ENCODE measurements around the gene PHKG2.
A peak's percentile ranks its signal among the peaks of the same experiment; 100 is the strongest.

PHKG2 gene

DNA sequence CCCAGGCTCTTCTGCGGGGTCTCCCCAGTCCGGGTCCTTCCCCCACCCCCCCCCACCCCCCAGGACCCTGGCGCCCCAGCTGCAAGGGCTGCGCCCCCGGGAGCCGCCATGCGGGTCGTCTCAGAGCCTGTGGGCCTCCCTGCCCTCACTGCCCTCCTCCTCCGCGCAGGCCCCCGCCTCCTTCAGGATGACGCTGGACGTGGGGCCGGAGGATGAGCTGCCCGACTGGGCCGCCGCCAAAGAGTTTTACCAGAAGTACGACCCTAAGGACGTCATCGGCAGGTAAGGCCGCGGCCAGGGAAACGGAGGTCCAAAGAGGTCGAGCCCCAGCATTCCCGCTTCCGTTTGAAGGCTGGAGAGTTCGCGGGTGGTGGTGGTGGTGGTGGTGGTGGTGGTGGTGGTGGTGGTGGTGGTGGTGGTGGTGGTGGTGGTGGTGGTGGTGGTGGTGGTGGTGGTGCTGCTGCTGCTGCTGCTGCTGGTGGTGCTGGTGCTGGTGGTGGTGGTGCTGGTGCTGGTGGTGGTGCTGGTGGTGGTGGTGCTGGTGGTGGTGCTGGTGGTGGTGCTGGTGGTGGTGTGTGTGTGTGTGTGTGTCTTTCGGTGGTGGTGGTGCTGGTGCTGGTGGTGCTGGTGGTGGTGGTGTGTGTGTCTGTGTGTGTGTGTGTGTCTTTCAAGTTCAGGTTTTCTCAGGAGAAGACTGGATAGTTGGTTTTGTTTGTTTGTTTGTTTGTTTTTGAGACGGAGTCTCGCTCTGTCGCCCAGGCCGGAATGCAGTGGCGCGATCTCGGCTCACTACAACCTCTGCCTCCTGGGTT, 615 bp downstream of the PHKG2 start:
- H3K79me2 ChIP-seq (ENCODE audit: insufficient read depth, low read depth) = peaks cover 15% of the 10 kb centered on the region; the same call in 1 of the 2 replicates
- no peak overlapping the region for H2AFZ ChIP-seq (ENCODE audit: low read depth)
- no peaks in the 10 kb centered on the region for H4K20me1 ChIP-seq (ENCODE audit: insufficient read depth)
- H3K4me3 ChIP-seq (IDR thresholded peaks at IDR 0.05; ENCODE audit: insufficient read depth, low read depth, low read length) = no peak overlapping the region
- H3K27me3 ChIP-seq (ENCODE audit: insufficient read depth, low read depth) = no peaks in the 10 kb centered on the region
- peak overlapping the region; percentile 37; the same call in 1 of the 2 replicates for H3K4me2 ChIP-seq
- H3K36me3 ChIP-seq (ENCODE audit: insufficient read depth) = no peaks in the 10 kb centered on the region
- no peak overlapping the region for H3K27ac ChIP-seq
- TF ChIP-seq, protein P1, sequence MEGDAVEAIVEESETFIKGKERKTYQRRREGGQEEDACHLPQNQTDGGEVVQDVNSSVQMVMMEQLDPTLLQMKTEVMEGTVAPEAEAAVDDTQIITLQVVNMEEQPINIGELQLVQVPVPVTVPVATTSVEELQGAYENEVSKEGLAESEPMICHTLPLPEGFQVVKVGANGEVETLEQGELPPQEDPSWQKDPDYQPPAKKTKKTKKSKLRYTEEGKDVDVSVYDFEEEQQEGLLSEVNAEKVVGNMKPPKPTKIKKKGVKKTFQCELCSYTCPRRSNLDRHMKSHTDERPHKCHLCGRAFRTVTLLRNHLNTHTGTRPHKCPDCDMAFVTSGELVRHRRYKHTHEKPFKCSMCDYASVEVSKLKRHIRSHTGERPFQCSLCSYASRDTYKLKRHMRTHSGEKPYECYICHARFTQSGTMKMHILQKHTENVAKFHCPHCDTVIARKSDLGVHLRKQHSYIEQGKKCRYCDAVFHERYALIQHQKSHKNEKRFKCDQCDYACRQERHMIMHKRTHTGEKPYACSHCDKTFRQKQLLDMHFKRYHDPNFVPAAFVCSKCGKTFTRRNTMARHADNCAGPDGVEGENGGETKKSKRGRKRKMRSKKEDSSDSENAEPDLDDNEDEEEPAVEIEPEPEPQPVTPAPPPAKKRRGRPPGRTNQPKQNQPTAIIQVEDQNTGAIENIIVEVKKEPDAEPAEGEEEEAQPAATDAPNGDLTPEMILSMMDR (conservative IDR thresholded peaks at IDR 0.05; ENCODE audit: low read depth, low read length) = no peak
- no peak overlapping the region; the same call in 1 of the 2 replicates for H3K9ac ChIP-seq
- peaks cover 14% of the 10 kb centered on the region for H3K4me1 ChIP-seq (ENCODE audit: low read depth, poor library complexity, severe bottlenecking)

DNA sequence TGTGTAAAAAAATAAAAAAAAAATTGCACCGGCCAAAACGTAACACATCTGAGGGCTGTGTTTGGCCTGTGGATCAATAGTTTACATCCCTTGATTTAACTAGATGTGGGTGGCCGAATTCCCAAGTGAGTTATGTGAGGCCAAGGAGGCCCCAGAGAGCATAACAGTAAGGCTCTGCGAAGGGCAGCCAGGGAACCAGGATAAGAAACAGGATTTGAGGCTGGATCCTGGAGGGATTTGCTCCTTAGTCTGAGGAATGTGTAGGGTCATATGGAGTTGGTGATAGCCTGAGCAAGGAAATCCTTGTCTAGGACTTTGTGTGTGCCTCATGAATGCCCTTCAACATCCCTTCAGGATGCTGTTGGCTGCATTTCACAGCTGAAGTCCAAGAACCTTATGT, 2.0 kb downstream of the PHKG2 start:
- Histone ChIP-seq H3K27me3 (ENCODE audit: insufficient read depth, low read depth) (no peaks in the 10 kb centered on the region), H3K4me2 (no peak overlapping the region), H3K79me2 (ENCODE audit: insufficient read depth, low read depth) (peaks cover 15% of the 10 kb centered on the region; the same call in 1 of the 2 replicates), H3K36me3 (ENCODE audit: insufficient read depth) (no peaks in the 10 kb centered on the region; the same call in 1 of the 2 replicates), H3K27ac (no peak overlapping the region), H4K20me1 (ENCODE audit: insufficient read depth) (no peaks in the 10 kb centered on the region), H3K4me3 (IDR thresholded peaks at IDR 0.05; ENCODE audit: insufficient read depth, low read depth, low read length) (no peak overlapping the region), H3K9ac (no peak overlapping the region), H3K4me1 (ENCODE audit: low read depth, poor library complexity, severe bottlenecking) (peaks cover 14% of the 10 kb centered on the region), H2AFZ (ENCODE audit: low read depth) (no peak overlapping the region)
- TF ChIP-seq, protein P1 (conservative IDR thresholded peaks at IDR 0.05; ENCODE audit: low read depth, low read length) = no peak

DNA sequence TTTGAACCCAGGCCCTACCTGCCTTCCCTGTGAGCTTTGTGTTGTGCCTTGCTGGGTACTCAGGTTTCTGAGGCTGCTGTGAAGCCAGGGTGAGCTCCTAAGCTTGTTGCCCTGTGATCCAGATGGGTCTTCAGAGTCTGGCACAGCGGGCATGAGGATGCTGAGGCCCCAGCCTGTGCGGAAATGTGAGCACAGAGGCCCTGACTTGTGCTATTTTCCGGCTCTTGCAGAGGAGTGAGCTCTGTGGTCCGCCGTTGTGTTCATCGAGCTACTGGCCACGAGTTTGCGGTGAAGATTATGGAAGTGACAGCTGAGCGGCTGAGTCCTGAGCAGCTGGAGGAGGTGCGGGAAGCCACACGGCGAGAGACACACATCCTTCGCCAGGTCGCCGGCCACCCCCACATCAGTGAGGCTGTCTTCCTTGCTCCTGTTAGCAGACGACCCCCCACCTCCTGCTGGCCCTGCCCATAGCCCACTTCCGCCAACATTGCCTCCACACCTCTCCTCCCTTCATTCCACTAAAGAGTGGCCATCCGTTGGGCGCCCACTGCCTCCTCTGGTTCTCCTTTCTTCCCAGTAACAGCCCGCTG, 2.7 kb downstream of the PHKG2 start:
- Histone ChIP-seq H3K9ac (no peak overlapping the region), H3K27ac (no peak overlapping the region), H3K4me1 (ENCODE audit: low read depth, poor library complexity, severe bottlenecking) (peaks cover 14% of the 10 kb centered on the region), H3K4me2 (no peak overlapping the region), H3K79me2 (ENCODE audit: insufficient read depth, low read depth) (peaks cover 15% of the 10 kb centered on the region; the same call in 1 of the 2 replicates), H3K27me3 (ENCODE audit: insufficient read depth, low read depth) (no peaks in the 10 kb centered on the region), H2AFZ (ENCODE audit: low read depth) (no peak overlapping the region), H3K4me3 (IDR thresholded peaks at IDR 0.05; ENCODE audit: insufficient read depth, low read depth, low read length) (no peak overlapping the region), H3K36me3 (ENCODE audit: insufficient read depth) (no peaks in the 10 kb centered on the region; the same call in 1 of the 2 replicates), H4K20me1 (ENCODE audit: insufficient read depth) (no peaks in the 10 kb centered on the region)
- TF ChIP-seq, protein P1 (conservative IDR thresholded peaks at IDR 0.05; ENCODE audit: low read depth, low read length) = no peak

DNA sequence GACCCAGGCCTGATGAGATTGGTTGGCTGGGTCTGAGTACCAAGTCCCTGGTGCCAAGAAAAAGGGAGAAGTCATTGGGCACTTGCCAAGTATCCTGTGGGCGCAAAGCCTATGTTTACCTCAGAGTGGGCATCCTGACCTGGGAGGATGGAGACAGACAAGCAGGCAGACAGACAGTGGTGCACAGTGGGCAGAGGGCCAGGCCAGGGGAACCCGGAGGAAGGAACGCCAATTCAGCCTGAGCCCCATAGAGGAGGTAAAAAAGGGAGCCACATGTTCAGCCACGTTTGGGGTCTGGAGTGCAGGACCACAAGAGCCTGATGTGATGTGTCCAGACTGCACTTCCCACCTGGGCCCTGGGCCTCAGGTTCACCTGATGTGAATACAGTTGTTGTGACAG, 5.4 kb downstream of the PHKG2 start:
- Histone ChIP-seq H4K20me1 (ENCODE audit: insufficient read depth) (no peaks in the 10 kb centered on the region), H3K36me3 (ENCODE audit: insufficient read depth) (no peaks in the 10 kb centered on the region; the same call in 1 of the 2 replicates), H3K27ac (no peak overlapping the region), H3K4me2 (no peak overlapping the region), H3K4me1 (ENCODE audit: low read depth, poor library complexity, severe bottlenecking) (peaks cover 9% of the 10 kb centered on the region), H3K4me3 (IDR thresholded peaks at IDR 0.05; ENCODE audit: insufficient read depth, low read depth, low read length) (no peak overlapping the region), H2AFZ (ENCODE audit: low read depth) (no peak overlapping the region), H3K9ac (no peak overlapping the region), H3K27me3 (ENCODE audit: insufficient read depth, low read depth) (no peaks in the 10 kb centered on the region), H3K79me2 (ENCODE audit: insufficient read depth, low read depth) (peaks cover 15% of the 10 kb centered on the region; the same call in 1 of the 2 replicates)
- TF ChIP-seq, protein P1 (conservative IDR thresholded peaks at IDR 0.05; ENCODE audit: low read depth, low read length) = no peak

Data from KMS-11 (cell line).